Smooth muscle cell (in vitro differentiated cells): ENCODE results near the gene KIAA1671. TPM values are rescaled to one million over a fixed set of nuclear protein-coding genes. Genes with fewer than 3 reads are reported as not detected.
A peak's percentile ranks its signal among the peaks of the same experiment; 100 is the strongest.

Source experiments
- DNase-seq: peaks from one replicate; lab custom pipeline; 2025; ENCODE audit not compliant: unreplicated experiment; lab: John Stamatoyannopoulos, UW
- H2AFZ ChIP-seq: fragments of 200-600 bp; sonication (generic); 2 replicates; pipeline ENCODE4 v1.6.0; 2016; ENCODE audit warnings: antibody characterized with exemption, low read depth, mild to moderate bottlenecking
- H3F3A ChIP-seq: fragments of 200-600 bp; sonication (generic); 2 replicates; pipeline ENCODE4 v1.6.0; 2017; ENCODE audit warnings: antibody characterized with exemption, low read depth
- H3K27ac ChIP-seq: fragments of 200-600 bp; sonication (generic); 2 replicates; pipeline ENCODE4 v1.5.1; 2016; ENCODE audit warnings: low read depth, mild to moderate bottlenecking
- H3K27me3 ChIP-seq: fragments of 200-600 bp; sonication (generic); 2 replicates; pipeline ENCODE4 v1.6.1; 2016; ENCODE audit warnings: low read depth, mild to moderate bottlenecking
- H3K36me3 ChIP-seq: fragments of 200-600 bp; sonication (generic); 2 replicates; pipeline ENCODE4 v1.5.1; 2016; ENCODE audit warnings: low read depth
- H3K4me1 ChIP-seq: fragments of 200-600 bp; sonication (generic); 2 replicates; pipeline ENCODE4 v1.5.1; 2016; ENCODE audit warnings: low read depth
- H3K4me2 ChIP-seq: fragments of 200-600 bp; sonication (generic); 2 replicates; pipeline ENCODE4 v1.6.0; 2016; ENCODE audit warnings: mild to moderate bottlenecking
- H3K4me3 ChIP-seq: fragments of 200-600 bp; sonication (generic); 2 replicates; pipeline ENCODE4 v1.5.1; 2016; ENCODE audit warnings: mild to moderate bottlenecking
- H3K79me2 ChIP-seq: fragments of 200-600 bp; sonication (generic); 2 replicates; pipeline ENCODE4 v1.6.0; 2016; ENCODE audit warnings: low read depth, mild to moderate bottlenecking
- H3K9ac ChIP-seq: fragments of 200-600 bp; sonication (generic); 2 replicates; pipeline ENCODE4 v1.6.0; 2016; ENCODE audit warnings: low read depth
- H3K9me3 ChIP-seq: fragments of 200-600 bp; sonication (generic); replicated peaks from 2 replicates; pipeline ENCODE4 v1.5.1; 2016; ENCODE audit warnings: low read depth
- H4K20me1 ChIP-seq: fragments of 200-600 bp; sonication (generic); 2 replicates; pipeline ENCODE4 v1.6.0; 2016; ENCODE audit warnings: low read depth
- CTCF ChIP-seq: fragments of 200-600 bp; sonication (generic); IDR thresholded peaks from 2 replicates; pipeline ENCODE4 v1.5.1; 2017; ENCODE audit warnings: borderline replicate concordance, mild to moderate bottlenecking, antibody characterized with exemption; ENCODE audit not compliant: insufficient read depth, poor library complexity, severe bottlenecking
- WGBS: methylation state at CpG from one replicate; pipeline ENCODE4 v1.1.7; 2016; ENCODE audit warnings: low lambda C conversion rate; 5-methylcytosine and 5-hydroxymethylcytosine counted together
- polyA plus RNA-seq: library from polyadenylated mRNA; unstranded; fragments of >200 nt; fragmentation: Nextera tagmentation; extraction: Ambion mirVana; gene quantifications from 2 replicates; pipeline ENCODE4 v1.2.1, GENCODE V29; 2016
- total RNA-seq: library from RNA; depleted of rRNA; stranded (reverse); fragments of >200 nt; gene quantifications from 2 replicates; pipeline ENCODE4 v1.2.3, GENCODE V29; 2014

Gene KIAA1671
- total and polyA plus RNA-seq, 2 experiments from 2014 or later = 1.7 to 7.6 TPM

GRCh38 chr22:25008666-25009065 is 56.1 kb downstream of the KIAA1671 start:
- no peaks in the 10 kb centered on the region for H3K79me2 ChIP-seq
- H3K9me3 ChIP-seq = no peaks in the 10 kb centered on the region
- H3K27ac ChIP-seq = no peak overlapping the region
- WGBS = 8% methylated on average over 2 of the region's 2 CpGs
- peaks cover 5% of the 10 kb centered on the region for H3K4me1 ChIP-seq
- H4K20me1 ChIP-seq = no peaks in the 10 kb centered on the region
- DNase-seq = no peak
- H3K4me2 ChIP-seq = no peak overlapping the region
- no peak overlapping the region for H3K4me3 ChIP-seq
- H3K9ac ChIP-seq = no peak overlapping the region
- TF ChIP-seq CTCF = no peak
- peaks cover 10% of the 10 kb centered on the region for H3F3A ChIP-seq
- no peak overlapping the region for H2AFZ ChIP-seq
- no peaks in the 10 kb centered on the region for H3K27me3 ChIP-seq
- H3K36me3 ChIP-seq = no peaks in the 10 kb centered on the region

- no peak for DNase-seq
Measured at GRCh38 chr22:25012741-25013143, 60.2 kb downstream of the KIAA1671 start.

GRCh38 chr22:25013607-25014006 is 61.1 kb downstream of the KIAA1671 start:
- Histone ChIP-seq H2AFZ (no peak overlapping the region), H3K79me2 (no peaks in the 10 kb centered on the region), H3K4me1 (peaks cover 5% of the 10 kb centered on the region), H3K9ac (no peak overlapping the region), H3K9me3 (no peaks in the 10 kb centered on the region), H3K4me3 (no peak overlapping the region), H3K4me2 (no peak overlapping the region), H4K20me1 (no peaks in the 10 kb centered on the region), H3K27me3 (no peaks in the 10 kb centered on the region), H3K27ac (peak overlapping the region; percentile 40), H3K36me3 (no peaks in the 10 kb centered on the region), H3F3A (peaks cover 8% of the 10 kb centered on the region)
- no peak for TF ChIP-seq CTCF
- no peak for DNase-seq
- WGBS = 0% methylated on average over 1 of the region's 1 CpG

More at GRCh38 chr22:25012741-25013143, 60.2 kb downstream of the KIAA1671 start:
- no peaks in the 10 kb centered on the region for H3K79me2 ChIP-seq
- H3K4me2 ChIP-seq = no peak overlapping the region
- no peaks in the 10 kb centered on the region for H3K9me3 ChIP-seq
- no peak overlapping the region for H3K4me3 ChIP-seq
- no peaks in the 10 kb centered on the region for H4K20me1 ChIP-seq
- peaks cover 8% of the 10 kb centered on the region for H3F3A ChIP-seq
- H3K27ac ChIP-seq = no peak overlapping the region
- no peak overlapping the region for H2AFZ ChIP-seq
- no peak for TF ChIP-seq CTCF
- no peaks in the 10 kb centered on the region for H3K36me3 ChIP-seq
- no peaks in the 10 kb centered on the region for H3K27me3 ChIP-seq
- H3K4me1 ChIP-seq = peaks cover 5% of the 10 kb centered on the region
- peak overlapping the region; percentile 13 for H3K9ac ChIP-seq
- 68% methylated on average over 2 of the region's 2 CpGs for WGBS

GRCh38 chr22:25014896-25015755 is 62.6 kb downstream of the KIAA1671 start:
- Histone ChIP-seq H3K27me3 (no peaks in the 10 kb centered on the region), H3K27ac (no peak overlapping the region), H3K9me3 (no peaks in the 10 kb centered on the region), H2AFZ (no peak overlapping the region), H4K20me1 (no peaks in the 10 kb centered on the region), H3K4me3 (no peak overlapping the region), H3K4me2 (no peak overlapping the region), H3F3A (peaks cover 8% of the 10 kb centered on the region), H3K9ac (no peak overlapping the region), H3K79me2 (no peaks in the 10 kb centered on the region), H3K36me3 (no peaks in the 10 kb centered on the region), H3K4me1 (peaks cover 5% of the 10 kb centered on the region)
- no peak for DNase-seq
- 62% methylated on average over 5 of the region's 5 CpGs for WGBS
- no peak for TF ChIP-seq CTCF
